Calu3 (cell line): Measurements from ENCODE around the gene REXO4. TPM values are rescaled to one million over a fixed set of nuclear protein-coding genes. Genes with fewer than 3 reads are reported as not detected.

Experiments
- Bru-seq: library from RNA; stranded (reverse); fragments of 400-500 nt; gene quantifications from one replicate; lab custom pipeline; 2021; lab: Mats Ljungman, UMichigan
- BruChase-seq, 2 experiments: library from RNA; stranded (reverse); fragments of 400-500 nt; gene quantifications; one replicate each; lab custom pipeline; 2021; lab: Mats Ljungman, UMichigan
- BruUV-seq: library from RNA; stranded (reverse); fragments of 400-500 nt; replicated peaks from 2 replicates; lab custom pipeline; 2021; lab: Mats Ljungman, UMichigan
- CTCF ChIA-PET: fragments of 300-600 bp; sonication (Branson Sonifier 250); formaldehyde crosslinking; loops from one replicate; lab custom pipeline; 2022; ENCODE audit warnings: antibody characterized with exemption; lab: Charles Lee
- DNase-seq: peaks from one replicate; pipeline ENCODE4 v3.0.0; 2022
- H3K27ac Mint-ChIP-seq: one replicate; pipeline ENCODE4 v1.8.0; 2022; ENCODE audit warnings: mixed read lengths; ENCODE audit not compliant: unreplicated experiment
- H3K27me3 Mint-ChIP-seq: one replicate; pipeline ENCODE4 v1.8.0; 2022; ENCODE audit warnings: mixed read lengths; ENCODE audit not compliant: unreplicated experiment
- H3K36me3 Mint-ChIP-seq: one replicate; pipeline ENCODE4 v1.8.0; 2022; ENCODE audit warnings: mild to moderate bottlenecking, moderate library complexity, mixed read lengths; ENCODE audit not compliant: insufficient read depth, unreplicated experiment
- H3K4me1 Mint-ChIP-seq: one replicate; pipeline ENCODE4 v1.8.0; 2022; ENCODE audit warnings: mild to moderate bottlenecking, low read depth, mixed read lengths; ENCODE audit not compliant: unreplicated experiment
- H3K4me3 Mint-ChIP-seq: one replicate; pipeline ENCODE4 v1.8.0; 2022; ENCODE audit warnings: mild to moderate bottlenecking, low read depth, moderate library complexity, mixed read lengths; ENCODE audit not compliant: unreplicated experiment
- H3K9me3 Mint-ChIP-seq: one replicate; pipeline ENCODE4 v1.8.0; 2022; ENCODE audit warnings: low read depth, mixed read lengths; ENCODE audit not compliant: unreplicated experiment
- CTCF ChIP-seq: fragments of 200-600 bp; IDR thresholded peaks from one replicate; pipeline ENCODE4 v1.8.0; 2022; ENCODE audit warnings: antibody characterized with exemption; ENCODE audit not compliant: unreplicated experiment
- intact Hi-C: fragments of 100-400 bp; cut with micrococcal nuclease; formaldehyde crosslinking; loops from one replicate; pipeline ENCODE4 v1.10.0; 2022; ENCODE audit not compliant: unreplicated experiment
- long read RNA-seq: library from polyadenylated mRNA; stranded (forward); transcript quantifications from one replicate; pipeline ENCODE4 v2.0.0, GENCODE V29; 2022
- total RNA-seq: library from RNA; stranded (reverse); gene quantifications from 2 replicates; pipeline ENCODE4 v1.2.3, GENCODE V29; 2022

REXO4 gene, protein sequence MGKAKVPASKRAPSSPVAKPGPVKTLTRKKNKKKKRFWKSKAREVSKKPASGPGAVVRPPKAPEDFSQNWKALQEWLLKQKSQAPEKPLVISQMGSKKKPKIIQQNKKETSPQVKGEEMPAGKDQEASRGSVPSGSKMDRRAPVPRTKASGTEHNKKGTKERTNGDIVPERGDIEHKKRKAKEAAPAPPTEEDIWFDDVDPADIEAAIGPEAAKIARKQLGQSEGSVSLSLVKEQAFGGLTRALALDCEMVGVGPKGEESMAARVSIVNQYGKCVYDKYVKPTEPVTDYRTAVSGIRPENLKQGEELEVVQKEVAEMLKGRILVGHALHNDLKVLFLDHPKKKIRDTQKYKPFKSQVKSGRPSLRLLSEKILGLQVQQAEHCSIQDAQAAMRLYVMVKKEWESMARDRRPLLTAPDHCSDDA
- total RNA-seq, result 23.4 and 25.8 TPM in 2 replicates
- Bru-seq, nascent RNA, result percentile 73 among the genes with signal in this experiment
- BruChase-seq, experiment 1, labeled RNA remaining after a 6-hour chase, result percentile 74 among the genes with signal in this experiment
- BruChase-seq, experiment 2, labeled RNA remaining after a 2-hour chase, result percentile 74 among the genes with signal in this experiment
- long read RNA-seq, transcript REXO4-202 (8 exons, 2,360 nt), result major isoform, 43 of 49 reads
- long read RNA-seq, partial matches to known transcripts, result 1 of 49 reads
- long read RNA-seq, other reads (novel, unspliced or antisense), result 5 of 49 reads

- no peak for TF ChIP-seq CTCF
- CTCF ChIA-PET, result no interaction called here
- intact Hi-C loops, result no loop called here
- DNase-seq, result peak; percentile 81
- Mint-ChIP-seq H3K36me3 (peaks cover 47% of the 10 kb centered on the region), H3K27me3 (no peaks in the 10 kb centered on the region), H3K4me3 (peak within 1 kb of the TSS; percentile 92), H3K9me3 (no peaks in the 10 kb centered on the region), H3K27ac (peak within 1 kb of the TSS; percentile 87), H3K4me1 (peaks cover 20% of the 10 kb centered on the region)
- BruUV-seq, result TSS peak; percentile 65
These were observed at the start of gene REXO4 for GRCh38 chr9:133417541-133418461. Gene REXO4, minus strand, starts transcription at chr9:133418010. Its CDS starts 166 bp downstream, at chr9:133417844.

DNA sequence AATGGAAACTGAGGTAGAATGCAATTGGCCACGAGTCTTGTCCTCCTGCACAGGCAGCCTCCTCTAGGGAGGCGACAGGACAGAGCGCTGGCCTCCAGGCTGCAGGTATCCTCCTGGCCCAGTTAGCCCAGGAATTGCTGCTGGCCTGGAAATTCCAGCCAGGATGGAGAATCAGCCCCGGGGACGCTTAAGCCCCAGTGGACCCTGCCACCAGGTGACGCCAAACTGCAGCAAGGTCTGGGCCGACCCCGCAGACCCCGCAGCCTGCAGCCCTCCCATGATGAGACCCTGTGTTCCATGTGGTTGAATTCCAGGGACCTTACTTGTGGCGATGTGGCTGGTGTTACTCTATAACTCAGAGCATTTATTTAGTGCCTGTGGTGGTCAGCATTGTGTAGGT is 49.3 kb upstream of the REXO4 start:
- Mint-ChIP-seq H3K36me3 (peaks cover 38% of the 10 kb centered on the region), H3K27ac (no peak overlapping the region), H3K27me3 (no peaks in the 10 kb centered on the region), H3K4me3 (no peak overlapping the region), H3K4me1 (no peaks in the 10 kb centered on the region), H3K9me3 (no peaks in the 10 kb centered on the region)
- TF ChIP-seq CTCF, result no peak
- CTCF ChIA-PET, result no interaction called here
- no TSS peak for BruUV-seq
- DNase-seq, result no peak
- intact Hi-C loops, result no loop called here

DNA sequence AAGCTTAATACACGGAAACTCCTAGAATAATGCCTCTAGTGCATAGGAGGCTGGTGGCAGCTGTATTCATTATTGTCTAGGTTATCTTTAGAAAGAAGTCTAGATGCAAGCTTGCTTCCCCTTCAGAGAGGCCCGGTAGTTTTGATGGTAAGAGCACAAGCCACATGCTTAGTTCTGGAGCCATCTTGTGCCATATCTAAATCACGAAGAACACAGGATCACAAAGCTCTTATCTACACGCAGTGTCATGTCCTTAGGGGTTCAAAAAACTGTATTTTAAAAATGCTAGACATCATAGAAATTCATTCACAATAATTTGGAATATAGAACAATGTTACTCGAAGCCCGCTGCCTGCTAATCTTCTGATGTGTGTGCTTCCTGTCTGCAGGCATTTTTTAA is 48.2 kb upstream of the REXO4 start:
- Mint-ChIP-seq H3K4me1 (no peaks in the 10 kb centered on the region), H3K36me3 (peaks cover 28% of the 10 kb centered on the region), H3K27me3 (no peaks in the 10 kb centered on the region), H3K4me3 (no peak overlapping the region), H3K27ac (no peak overlapping the region), H3K9me3 (no peaks in the 10 kb centered on the region)
- DNase-seq, result no peak
- BruUV-seq, result no TSS peak
- TF ChIP-seq CTCF, result no peak
- CTCF ChIA-PET, result no interaction called here
- intact Hi-C loops, result no loop called here

DNA sequence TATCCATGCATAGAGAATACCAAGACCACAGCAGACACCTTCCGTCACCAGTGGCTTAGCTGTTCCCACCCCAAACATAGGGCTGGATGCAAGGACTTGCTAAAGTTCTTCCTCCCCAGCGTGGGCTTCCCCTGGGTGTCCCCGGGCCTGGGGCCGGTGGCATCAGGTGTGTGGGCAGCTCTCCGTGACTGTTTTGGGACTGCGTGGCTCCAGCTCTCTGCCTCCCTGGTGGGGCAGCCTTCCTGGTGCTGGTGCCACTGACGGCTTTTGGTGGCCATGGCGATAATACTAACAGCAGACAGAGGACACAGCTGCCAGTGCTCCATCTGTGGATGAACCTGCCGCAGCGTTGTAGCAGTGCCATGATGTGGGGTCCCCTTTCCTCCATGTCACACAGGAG is 46.8 kb upstream of the REXO4 start:
- H3K4me3 Mint-ChIP-seq, result no peak overlapping the region
- H3K9me3 Mint-ChIP-seq, result no peaks in the 10 kb centered on the region
- intact Hi-C loops, result no loop called here

More for the DNA sequence above, 46.8 kb upstream of the REXO4 start:
- no peak overlapping the region for H3K27ac Mint-ChIP-seq
- peaks cover 28% of the 10 kb centered on the region for H3K36me3 Mint-ChIP-seq
- CTCF ChIA-PET, result no interaction called here
- BruUV-seq, result no TSS peak
- TF ChIP-seq CTCF, result no peak
- H3K4me1 Mint-ChIP-seq, result no peaks in the 10 kb centered on the region
- H3K27me3 Mint-ChIP-seq, result no peaks in the 10 kb centered on the region
- DNase-seq, result no peak
